Progenitor cell of endocrine pancreas (in vitro differentiated cells): ENCODE data around the gene TLE2. TPM values are rescaled to one million over a fixed set of nuclear protein-coding genes. Genes with fewer than 3 reads are reported as not detected.
A peak's percentile ranks its signal among the peaks of the same experiment; 100 is the strongest.
"Not testable (repeated sequence)": the region's sequence is repeated elsewhere in the genome, so short reads cannot be mapped to it uniquely, and the experiment has no call there.

Experiments
- DNase-seq: peaks from one replicate; pipeline ENCODE4 v3.0.0; 2021; ENCODE audit warnings: low spot score; ENCODE audit not compliant: unreplicated experiment
- H3K27ac Mint-ChIP-seq: 2 replicates; pipeline ENCODE4 v1.8.0; 2021; ENCODE audit warnings: mild to moderate bottlenecking, moderate library complexity, mixed read lengths
- H3K27me3 Mint-ChIP-seq: 2 replicates; pipeline ENCODE4 v1.8.0; 2021; ENCODE audit warnings: mixed read lengths
- H3K36me3 Mint-ChIP-seq: 2 replicates; pipeline ENCODE4 v1.8.0; 2022; ENCODE audit warnings: mixed read lengths; ENCODE audit not compliant: insufficient read depth
- H3K4me1 Mint-ChIP-seq: 2 replicates; pipeline ENCODE4 v1.8.0; 2021; ENCODE audit warnings: low read depth, mixed read lengths
- H3K4me3 Mint-ChIP-seq: 2 replicates; pipeline ENCODE4 v1.8.0; 2021; ENCODE audit warnings: low read depth, mild to moderate bottlenecking, moderate library complexity, mixed read lengths
- H3K9me3 Mint-ChIP-seq: 2 replicates; pipeline ENCODE4 v1.8.0; 2021; ENCODE audit warnings: low read depth, mixed read lengths
- total RNA-seq: library from RNA; stranded (reverse); gene quantifications from 2 replicates; pipeline ENCODE4 v1.2.1, GENCODE V29; 2021
- TF ChIP-seq, protein P1 (sequence below): fragments of 200-600 bp; sonication (generic); IDR thresholded peaks from one replicate; pipeline ENCODE4 v1.5.0; 2021; ENCODE audit warnings: antibody characterized with exemption, mild to moderate bottlenecking; ENCODE audit not compliant: unreplicated experiment

Gene TLE2
- total RNA-seq, 1 donor from 2014 or later = 160 TPM

DNA sequence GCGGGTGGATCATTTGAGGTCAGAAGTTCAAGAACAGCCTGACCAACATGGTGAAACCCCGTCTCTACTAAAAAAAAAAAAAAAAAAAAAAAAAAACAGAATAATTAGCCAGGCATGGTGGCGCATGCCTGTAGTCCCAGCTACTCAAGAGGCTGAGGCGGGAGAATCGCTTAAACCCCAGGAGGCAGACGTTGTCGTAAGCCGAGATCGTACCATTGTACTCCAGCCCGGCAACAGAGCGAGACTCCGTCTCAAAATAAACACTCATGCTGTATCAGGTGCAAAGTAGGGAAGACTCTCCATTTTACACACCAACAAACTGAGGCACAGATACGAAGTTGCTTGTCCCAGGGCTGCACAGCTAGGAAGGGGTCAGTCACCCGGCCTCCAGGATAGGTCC, 36.1 kb downstream of the TLE2 start:
- Mint-ChIP-seq H3K4me3 (no peak overlapping the region), H3K27me3 (no peaks in the 10 kb centered on the region), H3K27ac (no peak overlapping the region), H3K36me3 (peaks cover 15% of the 10 kb centered on the region), H3K9me3 (no peaks in the 10 kb centered on the region), H3K4me1 (peaks cover 2% of the 10 kb centered on the region)
- TF ChIP-seq, protein P1, sequence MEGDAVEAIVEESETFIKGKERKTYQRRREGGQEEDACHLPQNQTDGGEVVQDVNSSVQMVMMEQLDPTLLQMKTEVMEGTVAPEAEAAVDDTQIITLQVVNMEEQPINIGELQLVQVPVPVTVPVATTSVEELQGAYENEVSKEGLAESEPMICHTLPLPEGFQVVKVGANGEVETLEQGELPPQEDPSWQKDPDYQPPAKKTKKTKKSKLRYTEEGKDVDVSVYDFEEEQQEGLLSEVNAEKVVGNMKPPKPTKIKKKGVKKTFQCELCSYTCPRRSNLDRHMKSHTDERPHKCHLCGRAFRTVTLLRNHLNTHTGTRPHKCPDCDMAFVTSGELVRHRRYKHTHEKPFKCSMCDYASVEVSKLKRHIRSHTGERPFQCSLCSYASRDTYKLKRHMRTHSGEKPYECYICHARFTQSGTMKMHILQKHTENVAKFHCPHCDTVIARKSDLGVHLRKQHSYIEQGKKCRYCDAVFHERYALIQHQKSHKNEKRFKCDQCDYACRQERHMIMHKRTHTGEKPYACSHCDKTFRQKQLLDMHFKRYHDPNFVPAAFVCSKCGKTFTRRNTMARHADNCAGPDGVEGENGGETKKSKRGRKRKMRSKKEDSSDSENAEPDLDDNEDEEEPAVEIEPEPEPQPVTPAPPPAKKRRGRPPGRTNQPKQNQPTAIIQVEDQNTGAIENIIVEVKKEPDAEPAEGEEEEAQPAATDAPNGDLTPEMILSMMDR = no peak
- DNase-seq = no peak

DNA sequence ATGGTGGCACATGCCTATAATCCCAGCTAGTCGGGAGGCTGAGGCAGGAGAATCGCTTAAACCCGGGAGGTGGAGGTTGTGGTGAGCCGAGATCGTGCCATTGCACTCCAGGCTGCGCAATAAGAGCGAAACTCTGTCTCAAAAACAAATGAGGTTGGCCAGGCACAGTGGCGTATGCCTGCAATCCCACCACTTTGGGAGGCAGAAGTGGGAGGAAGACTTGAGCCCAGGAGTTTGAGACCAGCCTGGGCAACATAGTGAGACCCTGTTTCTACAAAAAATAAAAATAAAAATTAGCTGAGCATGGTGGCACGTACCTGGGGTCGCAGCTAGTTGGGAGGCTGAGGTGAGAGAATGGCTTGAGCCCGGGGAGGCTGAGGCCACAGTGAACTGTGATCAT, 36.7 kb downstream of the TLE2 start:
- H3K4me1 Mint-ChIP-seq, H3K36me3 Mint-ChIP-seq, H3K27ac Mint-ChIP-seq, H3K4me3 Mint-ChIP-seq, H3K9me3 Mint-ChIP-seq, H3K27me3 Mint-ChIP-seq, DNase-seq: not testable (repeated sequence)

DNA sequence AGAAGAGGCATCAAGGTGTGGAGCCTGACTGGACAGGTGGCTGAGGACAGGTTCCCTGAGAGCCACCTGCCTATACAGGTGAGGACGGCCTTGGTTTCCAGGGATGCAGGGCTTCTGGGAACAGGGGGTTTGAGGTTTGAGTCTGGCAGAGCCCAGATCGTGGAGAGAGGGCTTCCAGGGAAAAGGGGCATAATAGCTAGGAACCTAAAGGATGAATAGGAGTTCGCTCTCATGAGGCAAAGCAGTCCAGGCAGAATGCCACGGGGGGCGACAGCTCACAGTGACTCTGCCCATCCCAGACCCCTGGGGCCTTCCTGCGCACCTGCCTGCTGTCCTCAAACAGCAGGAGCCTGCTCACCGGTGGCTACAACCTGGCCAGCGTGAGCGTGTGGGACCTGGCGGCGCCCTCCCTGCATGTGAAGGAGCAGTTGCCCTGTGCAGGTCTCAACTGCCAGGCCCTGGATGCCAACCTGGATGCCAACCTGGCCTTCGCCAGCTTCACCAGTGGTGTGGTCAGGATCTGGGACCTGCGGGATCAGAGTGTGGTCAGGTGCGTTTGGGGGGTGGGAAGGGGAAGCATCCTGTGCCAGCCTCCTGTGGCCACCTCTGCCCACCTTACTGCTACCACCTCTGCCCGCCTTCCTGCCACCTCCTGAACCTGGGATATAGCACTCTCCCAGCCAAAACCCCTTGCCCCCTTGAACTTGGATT, 39.7 kb downstream of the TLE2 start:
- Mint-ChIP-seq H3K27ac (no peak overlapping the region), H3K4me1 (peaks cover 14% of the 10 kb centered on the region), H3K9me3 (no peaks in the 10 kb centered on the region), H3K4me3 (no peak overlapping the region), H3K36me3 (no peaks in the 10 kb centered on the region), H3K27me3 (no peaks in the 10 kb centered on the region)
- TF ChIP-seq, protein P1 = no peak
- DNase-seq = no peak

DNA sequence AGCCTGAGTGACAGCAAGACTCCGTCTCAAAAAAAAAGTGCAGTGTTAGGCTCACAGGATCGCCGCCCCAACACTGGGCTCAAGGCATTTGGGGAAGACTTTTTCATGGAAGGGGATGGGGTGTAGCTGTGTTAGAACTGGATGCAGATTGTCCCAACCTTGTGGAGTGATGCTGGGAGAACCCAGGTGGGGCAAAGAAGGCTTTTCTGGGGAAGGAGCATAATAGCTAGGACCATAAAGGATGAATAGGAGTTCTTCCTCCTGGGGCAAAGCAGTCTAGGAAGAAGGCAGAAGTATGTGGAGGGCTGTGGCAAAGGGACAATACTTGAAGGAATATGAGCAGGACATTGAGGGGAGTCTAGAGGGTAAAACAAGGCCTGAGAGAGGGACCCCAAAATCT, 40.5 kb downstream of the TLE2 start:
- H3K36me3 Mint-ChIP-seq = no peaks in the 10 kb centered on the region
- no peak for DNase-seq
- H3K9me3 Mint-ChIP-seq = no peaks in the 10 kb centered on the region
- TF ChIP-seq, protein P1 = no peak
- no peak overlapping the region for H3K27ac Mint-ChIP-seq
- no peak overlapping the region for H3K4me3 Mint-ChIP-seq
- H3K27me3 Mint-ChIP-seq = no peaks in the 10 kb centered on the region
- peaks cover 16% of the 10 kb centered on the region for H3K4me1 Mint-ChIP-seq

DNA sequence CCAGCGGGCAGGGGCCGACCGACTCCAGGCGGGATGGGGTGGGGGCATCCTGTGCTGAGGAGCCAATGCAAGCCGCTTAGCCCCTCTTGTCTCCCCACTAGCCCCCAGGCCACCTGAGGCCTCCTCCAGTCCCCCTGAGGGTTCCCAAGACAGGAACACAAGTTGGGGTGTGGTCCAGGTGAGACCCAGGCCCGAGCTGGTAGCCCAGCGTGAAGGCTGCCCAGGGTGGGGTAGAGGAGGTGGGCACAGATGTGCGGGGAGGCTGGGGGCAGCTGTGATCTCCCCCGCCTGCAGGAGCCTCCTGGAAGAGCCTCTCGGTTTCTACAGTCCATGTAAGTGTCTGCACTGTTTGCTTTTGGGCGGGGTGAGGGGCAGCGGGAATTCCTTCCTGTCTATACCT, 41.3 kb downstream of the TLE2 start:
- no peak overlapping the region for H3K4me3 Mint-ChIP-seq
- TF ChIP-seq, protein P1 = no peak
- no peak overlapping the region for H3K27ac Mint-ChIP-seq
- H3K4me1 Mint-ChIP-seq = peaks cover 22% of the 10 kb centered on the region
- no peaks in the 10 kb centered on the region for H3K27me3 Mint-ChIP-seq
- H3K36me3 Mint-ChIP-seq = no peaks in the 10 kb centered on the region
- DNase-seq = no peak
- H3K9me3 Mint-ChIP-seq = no peaks in the 10 kb centered on the region

DNA sequence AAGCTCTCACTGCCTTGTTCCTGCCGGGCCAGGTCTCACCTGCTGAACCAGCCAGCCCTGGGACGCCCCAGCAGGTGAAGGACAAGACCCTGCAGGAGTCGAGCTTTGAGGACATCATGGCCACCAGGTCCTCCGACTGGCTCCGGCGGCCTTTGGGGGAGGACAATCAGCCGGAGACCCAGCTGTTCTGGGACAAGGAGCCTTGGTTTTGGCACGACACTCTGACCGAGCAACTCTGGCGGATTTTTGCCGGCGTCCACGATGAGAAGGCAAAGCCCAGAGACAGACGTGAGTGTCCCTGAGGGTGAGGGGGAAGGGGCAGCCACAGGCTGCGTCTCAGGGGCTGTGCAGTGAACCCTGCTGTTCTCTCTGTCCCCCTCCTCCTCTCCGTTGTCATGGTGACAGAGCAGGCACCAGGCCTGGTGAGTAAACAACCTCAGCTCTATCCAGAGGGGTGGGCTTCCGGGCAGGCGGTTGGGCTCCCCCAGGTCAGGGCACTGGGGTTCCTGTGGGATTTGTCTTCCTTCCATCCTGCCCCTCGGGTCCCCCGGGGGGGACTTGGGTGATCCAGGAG, 42.0 kb downstream of the TLE2 start:
- peaks cover 22% of the 10 kb centered on the region for H3K4me1 Mint-ChIP-seq
- peak overlapping the region; percentile 96 for H3K27ac Mint-ChIP-seq
- TF ChIP-seq, protein P1 = no peak
- no peaks in the 10 kb centered on the region for H3K9me3 Mint-ChIP-seq
- no peaks in the 10 kb centered on the region for H3K36me3 Mint-ChIP-seq
- DNase-seq = peak; percentile 37
- H3K4me3 Mint-ChIP-seq = peak overlapping the region; percentile 67
- no peaks in the 10 kb centered on the region for H3K27me3 Mint-ChIP-seq
